GM13976 (cell line): ENCODE results near the gene MKS1.

Experiments
- DNase-seq: peaks from one replicate; pipeline ENCODE4 v3.0.0; 2012; ENCODE audit warnings: low spot score
- CTCF ChIP-seq: IDR thresholded peaks from 2 replicates; pipeline ENCODE4 v1.5.1; 2012; ENCODE audit warnings: borderline replicate concordance, mild to moderate bottlenecking; ENCODE audit not compliant: insufficient read depth; ENCODE audit errors: extremely low read depth, missing control alignments, control extremely low read depth
- in situ Hi-C: fragments of 300-500 bp; cut with MboI; formaldehyde crosslinking; loops from one replicate; pipeline ENCODE4 v1.12.0; 2022; ENCODE audit warnings: low sequenced_read_pairs, mixed read lengths, inconsistent platforms; ENCODE audit not compliant: unreplicated experiment

MKS1 gene

DNA sequence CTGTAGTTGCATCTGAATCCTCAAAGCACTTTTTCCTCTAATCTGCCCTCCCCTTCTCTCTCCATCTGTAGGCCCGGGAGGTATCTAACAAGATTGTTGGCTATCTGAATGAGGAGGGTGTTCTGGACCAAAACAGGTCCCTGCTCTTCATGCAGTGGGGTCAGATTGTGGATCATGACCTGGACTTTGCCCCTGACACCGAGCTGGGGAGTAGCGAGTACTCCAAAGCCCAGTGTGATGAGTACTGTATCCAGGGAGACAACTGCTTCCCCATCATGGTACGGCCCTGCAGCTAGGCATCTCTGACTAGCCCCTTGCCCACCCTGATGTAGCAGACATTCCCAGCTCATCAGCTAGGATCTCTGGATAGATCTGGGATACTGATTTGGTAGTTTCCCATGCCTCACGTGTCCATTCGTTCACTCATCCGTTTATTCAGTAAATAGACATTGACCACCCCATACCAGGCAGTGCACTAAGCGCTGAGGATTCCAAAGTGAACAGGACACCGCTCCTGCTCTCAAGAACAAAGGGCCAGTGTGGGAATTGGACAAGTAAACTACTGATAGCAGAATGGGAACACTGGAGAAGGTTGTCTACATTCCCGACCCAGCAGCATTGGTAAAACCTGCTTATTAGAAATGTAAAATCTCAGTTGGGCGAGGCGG is 31.4 kb upstream of the MKS1 start:
- DNase-seq: no peak
- in situ Hi-C loops: no loop called here
- no peak for TF ChIP-seq CTCF

DNA sequence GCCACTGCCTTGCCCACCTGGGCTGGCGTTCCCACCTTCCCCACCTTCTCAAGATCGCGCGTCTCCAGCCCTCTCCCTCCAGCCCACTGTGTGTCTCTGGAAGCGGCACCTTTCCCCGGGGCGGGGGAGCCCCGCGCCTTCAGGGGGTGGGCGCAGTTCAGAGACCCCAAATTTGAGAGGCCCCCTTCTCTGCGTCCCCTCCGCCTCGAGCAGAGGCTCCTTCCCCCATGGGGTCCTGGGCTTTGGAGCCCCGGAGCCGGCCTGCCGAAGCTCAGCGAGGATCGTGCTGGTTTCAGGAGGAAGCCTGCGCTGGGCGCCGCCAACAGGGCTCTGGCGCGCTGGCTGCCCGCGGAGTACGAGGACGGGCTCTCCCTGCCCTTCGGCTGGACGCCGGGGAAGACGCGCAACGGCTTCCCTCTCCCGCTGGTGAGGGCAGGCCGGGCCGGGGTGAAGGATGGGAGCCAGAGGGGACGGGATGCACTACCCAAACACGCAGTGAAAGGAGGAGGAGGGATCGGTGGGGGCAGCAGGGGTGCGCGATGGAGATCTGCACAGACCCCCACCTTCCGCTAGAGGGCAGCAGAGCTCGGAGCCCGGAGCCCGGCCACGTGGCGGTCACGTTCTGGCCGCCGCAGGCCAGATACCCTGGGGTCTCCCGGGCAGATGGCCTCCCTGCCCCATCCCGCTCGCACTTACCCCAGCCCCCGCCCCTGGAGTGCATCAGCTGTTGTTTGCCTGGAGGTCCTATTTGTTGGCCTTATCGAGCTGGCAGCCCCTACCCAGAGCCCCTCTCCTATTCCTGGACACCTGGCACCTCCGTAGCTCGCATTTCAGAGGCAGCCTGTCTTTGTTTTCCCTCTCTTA is 30.4 kb upstream of the MKS1 start:
- in situ Hi-C loops: no loop called here
- peak; percentile 97 for DNase-seq
- TF ChIP-seq CTCF: peak; percentile 79

- DNase-seq: no peak
- no peak for TF ChIP-seq CTCF
- in situ Hi-C loops: no loop called here
These were observed 29.9 kb upstream of the MKS1 start for GRCh38 chr17:58248955-58249269.

DNA sequence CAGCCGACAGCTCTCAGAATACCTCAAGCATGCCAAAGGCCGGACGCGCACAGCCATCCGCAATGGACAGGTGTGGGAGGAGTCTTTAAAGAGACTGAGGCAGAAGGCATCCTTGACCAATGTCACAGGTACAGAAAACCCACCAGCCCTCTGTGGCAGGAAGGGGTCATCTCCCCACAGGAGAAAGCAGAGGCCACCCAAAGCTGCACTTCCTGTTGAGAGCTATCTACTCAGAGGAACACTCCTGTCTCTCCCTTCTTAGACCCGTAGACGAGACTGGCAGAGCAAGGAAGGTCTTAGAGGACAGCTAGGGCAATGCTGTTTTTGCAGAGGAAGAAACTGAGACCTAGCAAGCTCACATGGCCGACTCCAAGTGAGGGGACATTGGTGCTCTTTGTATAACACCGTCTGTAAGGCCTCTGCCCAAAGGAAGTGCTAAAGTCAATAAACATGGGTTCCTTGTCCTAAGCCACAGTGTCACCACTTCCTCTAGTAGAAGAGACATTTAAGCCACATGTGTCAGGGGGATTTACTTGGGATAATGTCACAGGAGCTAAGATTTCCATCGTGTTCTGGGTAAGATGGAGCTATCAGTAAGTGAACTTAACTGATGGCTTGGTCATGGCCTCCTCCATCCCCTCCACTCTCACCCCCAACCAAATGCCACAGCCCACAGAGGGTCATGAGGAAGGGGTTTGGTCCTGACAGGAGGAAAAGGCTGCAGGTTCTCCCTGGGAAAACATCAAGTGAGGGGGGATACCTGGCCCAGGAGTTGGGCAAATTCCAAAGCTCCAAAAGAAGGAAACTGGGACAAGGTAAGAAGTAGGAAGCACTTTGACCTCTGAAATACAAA is 28.7 kb upstream of the MKS1 start:
- DNase-seq: no peak
- no peak for TF ChIP-seq CTCF
- in situ Hi-C loops: no loop called here

DNA sequence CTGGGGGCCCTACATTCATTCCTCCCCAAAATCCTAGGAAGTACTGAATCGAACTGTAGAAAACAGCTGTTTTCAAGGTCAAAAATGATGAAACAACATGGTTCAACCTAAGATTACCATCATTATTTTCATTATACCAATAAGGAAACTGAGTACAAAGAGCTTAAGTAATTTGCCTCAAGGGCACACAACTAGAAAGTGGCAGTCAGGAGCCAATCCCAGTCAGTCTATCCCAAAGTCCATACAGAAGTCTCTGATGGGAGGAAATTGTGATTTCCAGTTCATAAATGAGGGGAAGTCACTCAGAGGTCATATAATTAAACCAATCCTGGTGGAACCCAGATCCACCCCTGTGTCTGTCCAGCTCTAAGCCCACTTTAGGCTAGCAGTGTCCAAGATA is 27.7 kb upstream of the MKS1 start:
- no peak for TF ChIP-seq CTCF
- no peak for DNase-seq

DNA sequence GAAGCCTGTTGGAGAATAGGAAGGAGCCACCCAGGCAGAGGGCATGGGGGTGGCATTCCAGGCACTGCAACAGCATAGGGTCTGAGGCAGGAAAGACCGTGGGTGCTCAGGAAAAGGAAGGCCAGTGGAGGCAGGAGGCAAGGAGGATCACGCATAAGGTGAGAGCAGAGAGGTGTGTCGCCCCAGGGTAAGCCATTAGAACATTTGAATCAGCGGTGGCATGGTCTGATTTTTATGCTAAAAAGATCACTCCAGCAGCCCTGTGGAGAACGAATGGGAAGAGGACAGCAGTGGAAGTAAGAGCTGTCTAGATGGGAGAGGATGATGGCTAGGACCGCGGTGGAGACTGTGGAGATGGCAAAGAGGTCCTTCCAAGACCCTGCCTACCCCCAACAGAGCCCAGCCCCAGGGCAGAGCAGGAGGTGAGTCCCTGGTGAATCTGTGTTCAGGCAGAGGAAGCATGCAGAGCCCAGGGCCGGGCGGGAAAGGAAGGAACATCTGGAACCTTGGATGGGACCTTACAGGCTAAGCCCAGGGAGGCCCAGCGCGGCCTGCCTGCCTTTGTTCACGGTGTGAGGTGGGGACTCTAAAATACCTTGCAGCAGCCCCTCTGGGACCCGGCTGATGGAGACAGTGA is 27.2 kb upstream of the MKS1 start:
- DNase-seq: no peak
- no peak for TF ChIP-seq CTCF
- in situ Hi-C loops: no loop called here

More for the DNA sequence above, 27.7 kb upstream of the MKS1 start:
- in situ Hi-C loops: no loop called here
